T-cell (primary cell): ENCODE results near the gene ADAM17. TPM values are rescaled to one million over a fixed set of nuclear protein-coding genes. Genes with fewer than 3 reads are reported as not detected.

ENCODE experiments used
- ATAC-seq, 4 experiments: fragments of 200-7000 bp in 3 of 4; fragments of 150-1000 bp in 1 of 4; cut with Tn5 transposase; replicated peaks in 1 of 4; 1 replicate in 3 of 4; 2 replicates in 1 of 4; pipeline ENCODE4 v1.10.0; 2021; ENCODE audit warnings: moderate library complexity in 3 of 4, mild to moderate bottlenecking in 2 of 4, moderate number of reproducible peaks in 1 of 4
- CTCF ChIA-PET, 2 donors: fragments of 300-600 bp; sonication (Branson Sonifier 250); formaldehyde crosslinking; loops; one replicate each; lab custom pipeline; 2022; ENCODE audit warnings: antibody characterized with exemption in 2 of 2; lab: Charles Lee
- POLR2A ChIA-PET, 2 donors: fragments of 300-600 bp; sonication (Branson Sonifier 250); formaldehyde crosslinking; loops; one replicate each; lab custom pipeline; 2022; ENCODE audit warnings: antibody characterized with exemption in 2 of 2; lab: Charles Lee
- DNase-seq, 35 experiments: peaks; one replicate each; pipeline versions ENCODE4 v3.0.0 to v3.0.0-alpha.2; 2013 to 2023
- H3K27ac ChIP-seq: one replicate; pipeline ENCODE4 v1.5.1; 2013; ENCODE audit warnings: low read length
- H3K27me3 ChIP-seq, 2 experiments: replicated peaks in 1 of 2; 1 replicate in 1 of 2; 2 replicates in 1 of 2; pipeline versions ENCODE4 v1.6.1 to v1.7.0; 2013; ENCODE audit warnings: low read length in 1 of 2, mixed read lengths in 1 of 2; ENCODE audit not compliant: control insufficient read depth in 2 of 2, insufficient read depth in 2 of 2; ENCODE audit errors: extremely low read depth in 1 of 2
- H3K36me3 ChIP-seq, 2 donors: 1 replicate in 1 of 2; 2 replicates in 1 of 2; pipeline versions ENCODE4 v1.6.1 to v1.7.0; 2013; ENCODE audit warnings: low read length in 1 of 2; ENCODE audit not compliant: control insufficient read depth in 2 of 2, insufficient read depth in 1 of 2; ENCODE audit errors: extremely low read depth in 1 of 2
- H3K4me1 ChIP-seq, 2 experiments: 1 replicate in 1 of 2; 2 replicates in 1 of 2; pipeline versions ENCODE4 v1.6.1 to v1.7.0; 2013; ENCODE audit warnings: low read length in 2 of 2, mixed read lengths in 1 of 2; ENCODE audit not compliant: insufficient read depth in 2 of 2, control insufficient read depth in 1 of 2; ENCODE audit errors: extremely low read depth in 1 of 2
- H3K4me3 ChIP-seq, 2 donors: 1 replicate in 1 of 2; 2 replicates in 1 of 2; pipeline versions ENCODE4 v1.5.1 to v1.7.0; 2013; ENCODE audit warnings: mild to moderate bottlenecking in 2 of 2, low read length in 1 of 2, moderate library complexity in 1 of 2; ENCODE audit not compliant: control insufficient read depth in 1 of 2; ENCODE audit errors: extremely low read depth in 1 of 2
- H3K9me3 ChIP-seq: 2 replicates; pipeline ENCODE4 v1.7.0; 2013
- H3K27ac Mint-ChIP-seq, 2 donors: one replicate each; pipeline ENCODE4 v1.8.0; 2020 to 2021; ENCODE audit warnings: mild to moderate bottlenecking in 2 of 2, mixed read lengths in 2 of 2
- H3K27me3 Mint-ChIP-seq, 2 donors: one replicate each; pipeline ENCODE4 v1.8.0; 2021 to 2022; ENCODE audit warnings: mixed read lengths in 2 of 2
- H3K36me3 Mint-ChIP-seq: one replicate; pipeline ENCODE4 v1.8.0; 2021; ENCODE audit warnings: mixed read lengths
- H3K4me1 Mint-ChIP-seq, 3 donors: one replicate each; pipeline ENCODE4 v1.8.0; 2020 to 2022; ENCODE audit warnings: mixed read lengths in 3 of 3, mild to moderate bottlenecking in 1 of 3
- H3K4me3 Mint-ChIP-seq, 3 donors: one replicate each; pipeline ENCODE4 v1.8.0; 2020 to 2022; ENCODE audit warnings: mild to moderate bottlenecking in 3 of 3, mixed read lengths in 3 of 3, moderate library complexity in 3 of 3
- H3K9me3 Mint-ChIP-seq, 3 donors: one replicate each; pipeline ENCODE4 v1.8.0; 2020 to 2022; ENCODE audit warnings: mixed read lengths in 3 of 3
- WGBS: methylation state at CpG from one replicate; pipeline ENCODE4 v1.1.5; 2013; ENCODE audit warnings: missing lambda C conversion rate; ENCODE audit not compliant: insufficient coverage; 5-methylcytosine and 5-hydroxymethylcytosine counted together
- total RNA-seq, 35 experiments: library from RNA in 6 of 35; stranded (reverse) in 6 of 35; fragments of 120-200 nt in 1 of 35; gene quantifications; one replicate each; pipeline versions ENCODE4 v1.2.1 to v1.2.4 and lab custom pipeline; 2013 to 2026

Gene ADAM17
- total RNA-seq, 5 donors from 2014 or later (not counting 1 experiment from before 2014, with no cell fraction given), result 26.5 to 34.5 (median 29.5) TPM

GRCh38 chr2:9462313-9462712, 93.3 kb downstream of the ADAM17 start:
- ATAC-seq (no peak), DNase-seq (no peak)
- H3K27me3 Mint-ChIP-seq, result no peaks in the 10 kb centered on the region
- H3K36me3 Mint-ChIP-seq, result peaks cover 30% of the 10 kb centered on the region
- H3K27ac ChIP-seq, result no peak overlapping the region
- H3K4me3 Mint-ChIP-seq, result no peak overlapping the region
- no peaks in the 10 kb centered on the region for H3K4me1 Mint-ChIP-seq
- 100% methylated on average over 2 of the region's 5 CpGs for WGBS
- no peaks in the 10 kb centered on the region for H3K4me1 ChIP-seq
- ChIA-PET POLR2A (interaction anchor here in 1 of 2 donors (0.7 kb wide), 1 partner anchor 50 kb away, joined by 6 read pairs; no protein-coding TSS in a partner anchor), CTCF (no interaction called here)
- no peak overlapping the region for H3K27ac Mint-ChIP-seq
- H3K36me3 ChIP-seq, result peaks cover 3 to 30% of the 10 kb centered on the region in 2 donors
- H3K9me3 Mint-ChIP-seq, result no peaks in the 10 kb centered on the region
- H3K4me3 ChIP-seq, result no peak overlapping the region
- no peaks in the 10 kb centered on the region for H3K9me3 ChIP-seq
- no peaks in the 10 kb centered on the region for H3K27me3 ChIP-seq

- no peak overlapping the region for H3K27ac Mint-ChIP-seq
- no peaks in the 10 kb centered on the region for H3K27me3 Mint-ChIP-seq
- no peak for ATAC-seq
- H3K9me3 Mint-ChIP-seq, result no peaks in the 10 kb centered on the region
- Histone ChIP-seq H3K27me3 (no peaks in the 10 kb centered on the region), H3K9me3 (no peaks in the 10 kb centered on the region), H3K36me3 (peaks cover 3 to 33% of the 10 kb centered on the region in 2 donors), H3K27ac (no peak overlapping the region), H3K4me3 (no peak overlapping the region), H3K4me1 (no peaks in the 10 kb centered on the region)
- no peaks in the 10 kb centered on the region for H3K4me1 Mint-ChIP-seq
- DNase-seq, result no peak
- peaks cover 33% of the 10 kb centered on the region for H3K36me3 Mint-ChIP-seq
- 100% methylated on average over 1 of the region's 3 CpGs for WGBS
- H3K4me3 Mint-ChIP-seq, result no peak overlapping the region
- ChIA-PET CTCF (interaction anchor here in 1 of 2 donors (0.6 kb wide), 1 partner anchor 10 kb away, joined by 3 read pairs; no protein-coding TSS in a partner anchor), POLR2A (no interaction called here)
Measured at GRCh38 chr2:9461079-9461478, 94.6 kb downstream of the ADAM17 start.

- Histone ChIP-seq H3K9me3 (no peaks in the 10 kb centered on the region), H3K4me1 (no peaks in the 10 kb centered on the region), H3K27ac (no peak overlapping the region), H3K36me3 (peaks cover 3 to 36% of the 10 kb centered on the region in 2 donors), H3K27me3 (no peaks in the 10 kb centered on the region), H3K4me3 (no peak overlapping the region)
- no peaks in the 10 kb centered on the region for H3K27me3 Mint-ChIP-seq
- no peaks in the 10 kb centered on the region for H3K9me3 Mint-ChIP-seq
- peaks cover 29% of the 10 kb centered on the region for H3K36me3 Mint-ChIP-seq
- H3K4me3 Mint-ChIP-seq, result no peak overlapping the region
- no peak overlapping the region for H3K27ac Mint-ChIP-seq
- ChIA-PET POLR2A (no interaction called here), CTCF (no interaction called here)
- ATAC-seq (no peak), DNase-seq (no peak)
- H3K4me1 Mint-ChIP-seq, result no peaks in the 10 kb centered on the region
- no CpG with 5 or more reads among the region's 3 CpGs for WGBS
Measured at GRCh38 chr2:9460441-9461017, 95.1 kb downstream of the ADAM17 start.

GRCh38 chr2:9451231-9451630, 104.4 kb downstream of the ADAM17 start:
- Histone ChIP-seq H3K36me3 (peaks cover 18 to 36% of the 10 kb centered on the region in 2 donors), H3K4me1 (no peaks in the 10 kb centered on the region), H3K9me3 (no peaks in the 10 kb centered on the region), H3K27ac (no peak overlapping the region), H3K4me3 (no peak overlapping the region), H3K27me3 (no peaks in the 10 kb centered on the region)
- H3K4me3 Mint-ChIP-seq, result no peak overlapping the region
- DNase-seq (no peak), ATAC-seq (no peak)
- peaks cover 37% of the 10 kb centered on the region for H3K36me3 Mint-ChIP-seq
- ChIA-PET CTCF (interaction anchor here (0.5 to 0.6 kb wide), 2 partner anchors 10 to 613 kb away, joined by 3 to 6 read pairs; no protein-coding TSS in a partner anchor), POLR2A (interaction anchor here in 1 of 2 donors (0.6 to 1.0 kb wide), 2 partner anchors 33 to 441 kb away, joined by 3 read pairs; no protein-coding TSS in a partner anchor)
- H3K9me3 Mint-ChIP-seq, result no peaks in the 10 kb centered on the region
- 100% methylated on average over 1 of the region's 1 CpG for WGBS
- H3K27ac Mint-ChIP-seq, result no peak overlapping the region
- no peaks in the 10 kb centered on the region for H3K4me1 Mint-ChIP-seq
- no peaks in the 10 kb centered on the region for H3K27me3 Mint-ChIP-seq

- CTCF ChIA-PET, result interaction anchor here in 1 of 2 donors (0.7 kb wide), 1 partner anchor 229 kb away, joined by 3 read pairs; no protein-coding TSS in a partner anchor
- Histone ChIP-seq H3K27ac (no peak overlapping the region), H3K9me3 (no peaks in the 10 kb centered on the region), H3K4me1 (no peaks in the 10 kb centered on the region), H3K27me3 (no peaks in the 10 kb centered on the region), H3K36me3 (peaks cover 8 to 39% of the 10 kb centered on the region in 2 donors), H3K4me3 (no peak overlapping the region)
- no peaks in the 10 kb centered on the region for H3K9me3 Mint-ChIP-seq
- no peak overlapping the region for H3K4me3 Mint-ChIP-seq
- peaks cover 45% of the 10 kb centered on the region for H3K36me3 Mint-ChIP-seq
- ATAC-seq, result no peak
- POLR2A ChIA-PET, result interaction anchor here in 1 of 2 donors (0.5 kb wide), 1 partner anchor 21 kb away, joined by 3 read pairs; no protein-coding TSS in a partner anchor
- WGBS, result no CpG with 5 or more reads among the region's 7 CpGs
- no peak overlapping the region for H3K27ac Mint-ChIP-seq
- DNase-seq, result no peak
- H3K4me1 Mint-ChIP-seq, result peaks cover 0 to 8% (median 0%) of the 10 kb centered on the region in 3 donors
- no peaks in the 10 kb centered on the region for H3K27me3 Mint-ChIP-seq
Measured at GRCh38 chr2:9445089-9445488, 110.5 kb downstream of the ADAM17 start.

- ChIA-PET POLR2A (interaction anchor here in 1 of 2 donors (0.5 kb wide), 1 partner anchor 9 kb away, joined by 3 read pairs; no protein-coding TSS in a partner anchor), CTCF (no interaction called here)
- H3K4me3 Mint-ChIP-seq, result no peak overlapping the region
- DNase-seq (no peak), ATAC-seq (no peak)
- no peaks in the 10 kb centered on the region for H3K4me1 ChIP-seq
- H3K36me3 ChIP-seq, result peaks cover 3 to 40% of the 10 kb centered on the region in 2 donors
- H3K9me3 ChIP-seq, result no peaks in the 10 kb centered on the region
- H3K9me3 Mint-ChIP-seq, result no peaks in the 10 kb centered on the region
- H3K27ac Mint-ChIP-seq, result peak overlapping the region in 1 of 2 donors; percentile 19
- WGBS, result 50% methylated on average over 4 of the region's 5 CpGs
- peaks cover 0 to 8% (median 0%) of the 10 kb centered on the region in 3 donors for H3K4me1 Mint-ChIP-seq
- H3K27ac ChIP-seq, result no peak overlapping the region
- H3K36me3 Mint-ChIP-seq, result peaks cover 45% of the 10 kb centered on the region
- no peak overlapping the region for H3K4me3 ChIP-seq
- H3K27me3 Mint-ChIP-seq, result no peaks in the 10 kb centered on the region
- H3K27me3 ChIP-seq, result no peaks in the 10 kb centered on the region
Measured at GRCh38 chr2:9443526-9443925, 112.1 kb downstream of the ADAM17 start.
